Breast epithelium (tissue), 4 donors: ENCODE data around the gene PDZRN3. TPM values are rescaled to one million over a fixed set of nuclear protein-coding genes. Genes with fewer than 3 reads are reported as not detected.

ENCODE experiments used
- DNase-seq, 2 donors: peaks; one replicate each; pipeline ENCODE4 v3.0.0-alpha.2; 2019; ENCODE audit warnings: low spot score in 2 of 2
- H3K27ac ChIP-seq, 2 donors: fragments of 200-600 bp; sonication (generic) in 1 of 2; one replicate each; pipeline ENCODE4 v1.5.1; 2016 to 2019; ENCODE audit warnings: mild to moderate bottlenecking in 1 of 2
- H3K27me3 ChIP-seq, 2 donors: fragments of 200-600 bp; sonication (generic) in 1 of 2; one replicate each; pipeline versions ENCODE4 v1.5.1 to v1.6.0; 2017 to 2019; ENCODE audit warnings: control low read depth in 1 of 2, mild to moderate bottlenecking in 1 of 2
- H3K36me3 ChIP-seq: fragments of 200-600 bp; one replicate; pipeline ENCODE4 v1.5.1; 2019
- H3K4me1 ChIP-seq, 2 donors: fragments of 200-600 bp; sonication (generic); one replicate each; pipeline ENCODE4 v1.5.1; 2016 to 2019; ENCODE audit warnings: control low read depth in 1 of 2
- H3K4me3 ChIP-seq, 3 donors: fragments of 200-600 bp; sonication (generic); 1 replicate in 2 of 3; 2 replicates in 1 of 3; pipeline ENCODE4 v1.5.1; 2016 to 2019; ENCODE audit warnings: mild to moderate bottlenecking in 3 of 3, moderate library complexity in 2 of 3
- H3K9me3 ChIP-seq, 2 donors: fragments of 200-600 bp; sonication (generic) in 1 of 2; one replicate each; pipeline ENCODE4 v1.5.1; 2016 to 2019; ENCODE audit warnings: control low read depth in 1 of 2
- POLR2A ChIP-seq: fragments of 450-650 bp; IDR thresholded peaks from one replicate; pipeline ENCODE4 v1.6.1; 2016; ENCODE audit warnings: antibody characterized with exemption, mild to moderate bottlenecking, moderate library complexity
- POLR2AphosphoS5 ChIP-seq, 3 donors: sonication (generic); formaldehyde crosslinking; IDR thresholded peaks; one replicate each; pipeline ENCODE4 v1.6.1; 2017; ENCODE audit warnings: antibody characterized with exemption in 3 of 3
- intact Hi-C: fragments of 100-400 bp; cut with DNase I; formaldehyde crosslinking; loops from one replicate; pipeline ENCODE4 v1.15.1; 2023; ENCODE audit warnings: low total_unique reads
- total RNA-seq, 3 donors: library from RNA; depleted of rRNA; stranded (reverse); fragments of >200 nt; gene quantifications; one replicate each; pipeline ENCODE4 v1.1.0, GENCODE V29; 2016
- TF ChIP-seq, protein P1 (sequence below), 3 donors: fragments of 450-650 bp; IDR thresholded peaks; one replicate each; pipeline ENCODE4 v1.5.1; 2016 to 2017; ENCODE audit warnings: antibody characterized with exemption in 3 of 3, mild to moderate bottlenecking in 3 of 3, moderate library complexity in 3 of 3

The PDZRN3 gene
- total RNA-seq, 3 donors from 2014 or later = 36.0 to 79.6 (median 37.6) TPM

DNA sequence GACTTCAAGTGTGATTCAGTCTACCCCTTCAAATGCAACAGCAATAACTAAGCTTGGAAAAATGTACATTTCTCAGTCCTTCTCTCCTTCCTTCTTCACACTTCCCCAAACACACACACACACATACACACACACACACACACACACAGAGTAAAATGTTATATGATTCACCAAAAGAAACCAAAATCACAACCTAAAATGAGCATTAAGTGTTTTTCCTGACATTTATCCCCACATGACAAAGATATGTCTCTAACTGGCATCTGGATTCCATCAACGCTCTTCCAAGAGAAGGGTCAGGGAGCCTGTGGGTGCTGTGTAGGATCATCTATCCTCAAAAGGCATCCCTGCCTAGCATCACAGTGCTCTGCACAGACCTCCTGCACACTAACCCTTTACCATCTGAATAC, 21.0 kb downstream of the PDZRN3 start:
- Histone ChIP-seq H3K4me3 (no peak overlapping the region), H3K27ac (peak overlapping the region in 1 of 2 donors; percentile 41), H3K4me1 (peaks cover 3 to 4% of the 10 kb centered on the region in 2 donors), H3K27me3 (no peaks in the 10 kb centered on the region), H3K9me3 (no peaks in the 10 kb centered on the region), H3K36me3 (no peaks in the 10 kb centered on the region)
- DNase-seq = no peak
- peak in 1 of 3 donors; percentile 22 for TF ChIP-seq POLR2AphosphoS5 (IDR thresholded peaks at IDR 0.05)
- TF ChIP-seq, protein P1, sequence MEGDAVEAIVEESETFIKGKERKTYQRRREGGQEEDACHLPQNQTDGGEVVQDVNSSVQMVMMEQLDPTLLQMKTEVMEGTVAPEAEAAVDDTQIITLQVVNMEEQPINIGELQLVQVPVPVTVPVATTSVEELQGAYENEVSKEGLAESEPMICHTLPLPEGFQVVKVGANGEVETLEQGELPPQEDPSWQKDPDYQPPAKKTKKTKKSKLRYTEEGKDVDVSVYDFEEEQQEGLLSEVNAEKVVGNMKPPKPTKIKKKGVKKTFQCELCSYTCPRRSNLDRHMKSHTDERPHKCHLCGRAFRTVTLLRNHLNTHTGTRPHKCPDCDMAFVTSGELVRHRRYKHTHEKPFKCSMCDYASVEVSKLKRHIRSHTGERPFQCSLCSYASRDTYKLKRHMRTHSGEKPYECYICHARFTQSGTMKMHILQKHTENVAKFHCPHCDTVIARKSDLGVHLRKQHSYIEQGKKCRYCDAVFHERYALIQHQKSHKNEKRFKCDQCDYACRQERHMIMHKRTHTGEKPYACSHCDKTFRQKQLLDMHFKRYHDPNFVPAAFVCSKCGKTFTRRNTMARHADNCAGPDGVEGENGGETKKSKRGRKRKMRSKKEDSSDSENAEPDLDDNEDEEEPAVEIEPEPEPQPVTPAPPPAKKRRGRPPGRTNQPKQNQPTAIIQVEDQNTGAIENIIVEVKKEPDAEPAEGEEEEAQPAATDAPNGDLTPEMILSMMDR (IDR thresholded peaks at IDR 0.05) = no peak
- intact Hi-C loops = no loop called here

DNA sequence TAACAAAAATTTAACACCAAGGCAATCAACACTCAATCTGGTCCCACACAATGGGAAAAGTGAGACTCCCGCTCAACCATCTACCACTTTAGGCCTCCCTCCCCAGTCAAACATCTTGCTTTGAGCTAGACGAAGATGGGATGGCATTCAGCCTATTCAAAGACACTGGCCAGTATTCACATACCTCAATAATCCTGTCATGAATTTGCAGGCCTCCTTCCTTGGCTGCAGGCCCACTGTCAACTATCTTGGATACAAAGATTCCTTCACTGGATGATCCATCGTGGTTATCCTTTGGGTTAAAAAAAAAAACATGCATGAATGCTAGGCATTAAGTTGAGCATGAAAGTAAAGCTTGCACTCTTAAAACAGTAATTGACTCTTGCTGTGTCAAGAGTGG, 22.6 kb downstream of the PDZRN3 start:
- intact Hi-C loops = no loop called here
- Histone ChIP-seq H3K27ac (peak overlapping the region; percentile 25 to 59), H3K9me3 (no peaks in the 10 kb centered on the region), H3K27me3 (no peaks in the 10 kb centered on the region), H3K4me3 (no peak overlapping the region), H3K36me3 (no peaks in the 10 kb centered on the region), H3K4me1 (peaks cover 3 to 4% of the 10 kb centered on the region in 2 donors)
- DNase-seq = no peak
- TF ChIP-seq, protein P1 (IDR thresholded peaks at IDR 0.05) = no peak
- TF ChIP-seq POLR2A = no peak
- no peak for TF ChIP-seq POLR2AphosphoS5 (IDR thresholded peaks at IDR 0.05)

DNA sequence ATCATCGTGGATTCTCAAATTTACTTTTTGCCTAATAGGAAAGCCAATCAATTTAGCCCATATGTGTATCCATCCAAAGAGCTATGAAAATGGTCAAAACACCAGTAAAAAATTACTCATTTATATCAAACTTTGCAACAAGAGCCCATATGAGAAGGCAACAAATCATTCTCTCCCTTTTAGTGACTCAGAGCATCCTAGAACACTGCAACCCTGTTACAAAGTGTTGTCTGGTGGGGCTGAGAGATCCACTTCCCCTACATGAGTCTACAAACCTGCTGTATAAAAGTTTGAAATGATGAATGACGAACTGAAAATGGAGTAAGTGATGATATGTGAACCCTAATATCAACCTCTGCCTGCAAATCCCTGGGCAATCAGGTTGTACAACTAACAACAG, 23.3 kb downstream of the PDZRN3 start:
- no peaks in the 10 kb centered on the region for H3K36me3 ChIP-seq
- peak overlapping the region in 1 of 2 donors; percentile 59 for H3K27ac ChIP-seq
- no peak overlapping the region for H3K4me3 ChIP-seq
- DNase-seq = no peak
- peaks cover 3 to 4% of the 10 kb centered on the region in 2 donors for H3K4me1 ChIP-seq
- H3K27me3 ChIP-seq = no peaks in the 10 kb centered on the region
- no peak for TF ChIP-seq POLR2AphosphoS5 (IDR thresholded peaks at IDR 0.05)
- no peak for TF ChIP-seq POLR2A
- TF ChIP-seq, protein P1 (IDR thresholded peaks at IDR 0.05) = no peak
- intact Hi-C loops = no loop called here
- H3K9me3 ChIP-seq = no peaks in the 10 kb centered on the region

DNA sequence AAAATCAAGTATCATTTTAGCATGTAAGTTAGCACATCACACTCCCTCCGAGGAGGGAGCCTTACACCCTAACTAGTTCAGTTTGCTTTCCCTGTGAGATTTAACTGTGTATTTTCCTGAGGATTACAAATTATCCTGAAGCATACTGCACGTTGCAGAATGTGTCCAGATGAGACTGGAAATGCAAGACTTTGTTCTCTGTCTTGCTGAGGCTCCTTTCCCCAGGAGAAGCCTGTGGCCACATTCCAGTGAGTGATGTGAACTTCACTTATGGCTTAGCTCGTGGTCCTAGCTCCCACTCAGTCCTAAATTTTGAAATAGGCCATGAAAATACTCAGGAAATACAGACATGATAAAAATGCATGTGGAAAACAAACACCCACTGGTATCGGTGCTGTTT, 23.7 kb downstream of the PDZRN3 start:
- H3K27ac ChIP-seq = peak overlapping the region in 1 of 2 donors; percentile 59

DNA sequence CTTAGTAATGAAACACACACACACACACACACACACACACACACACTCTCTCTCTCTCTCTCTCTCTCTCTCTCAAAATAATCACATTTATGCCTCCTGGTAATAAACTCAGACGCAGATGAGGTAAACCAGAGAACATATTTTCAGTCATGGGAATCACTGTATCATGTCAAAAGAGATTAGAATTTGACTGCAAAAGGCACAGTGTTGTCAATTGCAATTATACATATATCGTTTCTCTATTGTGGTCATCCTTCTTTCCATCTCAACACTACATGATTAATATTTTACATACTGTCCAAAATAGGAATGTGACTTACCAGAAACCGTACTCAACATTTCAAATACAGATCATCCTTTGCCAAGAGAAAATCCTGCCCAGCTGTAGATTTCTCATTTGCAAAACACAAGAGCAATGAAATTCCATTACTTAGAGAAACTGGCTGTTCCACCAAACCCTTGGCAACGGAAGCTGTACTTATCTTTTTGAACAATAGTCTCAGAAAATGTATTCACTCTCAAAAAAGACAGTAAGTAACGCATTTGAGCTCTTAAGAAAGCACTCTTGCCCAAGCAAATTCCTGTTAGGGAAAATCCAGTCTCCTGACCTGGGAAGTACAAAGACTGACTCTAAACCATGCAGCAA, 24.3 kb downstream of the PDZRN3 start:
- DNase-seq = no peak
- intact Hi-C loops = no loop called here
- H3K4me3 ChIP-seq = no peak overlapping the region
- peak overlapping the region in 1 of 2 donors; percentile 59 for H3K27ac ChIP-seq
- TF ChIP-seq POLR2AphosphoS5 (IDR thresholded peaks at IDR 0.05) (no peak), POLR2A (no peak)
- TF ChIP-seq, protein P1 (IDR thresholded peaks at IDR 0.05) = no peak
- peaks cover 0 to 4% of the 10 kb centered on the region in 2 donors for H3K4me1 ChIP-seq
- H3K9me3 ChIP-seq = no peaks in the 10 kb centered on the region
- H3K36me3 ChIP-seq = no peaks in the 10 kb centered on the region
- no peaks in the 10 kb centered on the region for H3K27me3 ChIP-seq

More for the DNA sequence above, 23.7 kb downstream of the PDZRN3 start:
- TF ChIP-seq POLR2A (no peak), POLR2AphosphoS5 (IDR thresholded peaks at IDR 0.05) (no peak)
- TF ChIP-seq, protein P1 (IDR thresholded peaks at IDR 0.05) = no peak
- Histone ChIP-seq H3K9me3 (no peaks in the 10 kb centered on the region), H3K4me1 (peaks cover 3 to 4% of the 10 kb centered on the region in 2 donors), H3K36me3 (no peaks in the 10 kb centered on the region), H3K4me3 (no peak overlapping the region), H3K27me3 (no peaks in the 10 kb centered on the region)
- no peak for DNase-seq
- intact Hi-C loops = no loop called here
